H1 (cell line): ENCODE data around the gene ARPP21. TPM values are rescaled to one million over a fixed set of nuclear protein-coding genes. Genes with fewer than 3 reads are reported as not detected.

ENCODE experiments used
- CTCF ChIA-PET: fragments of 300-600 bp; sonication (Branson Sonifier 250); formaldehyde crosslinking; loops from one replicate; lab custom pipeline; 2021; ENCODE audit not compliant: partially characterized antibody; lab: Charles Lee
- POLR2A ChIA-PET: fragments of 300-600 bp; sonication (Branson Sonifier 250); formaldehyde crosslinking; loops from one replicate; lab custom pipeline; 2021; ENCODE audit warnings: inconsistent platforms; ENCODE audit not compliant: partially characterized antibody; lab: Charles Lee
- DNase-seq, 2 experiments: peaks; one replicate each; pipeline versions ENCODE4 v3.0.0 to v3.0.0-alpha.2; 2010 to 2022; ENCODE audit warnings: low spot score in 2 of 2, low read depth in 1 of 2, mixed read lengths in 1 of 2
- FAIRE-seq: peaks from 2 replicates; lab custom pipeline; 2011; peaks lifted over from hg19 to GRCh38; lab: Jason Lieb, UNC
- H2AFZ ChIP-seq: 2 replicates; pipeline ENCODE4 v1.8.1; 2012; ENCODE audit warnings: low read length, inconsistent platforms
- H2AK5ac ChIP-seq: 2 replicates; pipeline ENCODE4 v1.6.1; 2013; ENCODE audit warnings: low read depth, low read length
- H2BK120ac ChIP-seq: replicated peaks from 2 replicates; pipeline ENCODE3; 2013; ENCODE audit warnings: low read depth, low read length, inconsistent platforms
- H2BK12ac ChIP-seq: 2 replicates; pipeline ENCODE4 v1.6.1; 2013; ENCODE audit warnings: low read depth, low read length
- H2BK15ac ChIP-seq: 2 replicates; pipeline ENCODE4 v1.6.1; 2013; ENCODE audit warnings: low read length
- H2BK20ac ChIP-seq: 2 replicates; pipeline ENCODE4 v1.6.1; 2013; ENCODE audit warnings: low read length
- H2BK5ac ChIP-seq: 2 replicates; pipeline ENCODE4 v1.6.1; 2013; ENCODE audit warnings: low read depth, low read length
- H3K14ac ChIP-seq: 2 replicates; pipeline ENCODE4 v1.6.1; 2013; ENCODE audit warnings: inconsistent platforms; ENCODE audit not compliant: insufficient read length
- H3K18ac ChIP-seq: 2 replicates; pipeline ENCODE4 v1.6.1; 2013; ENCODE audit warnings: low read length; ENCODE audit errors: extremely low read depth
- H3K23ac ChIP-seq: 2 replicates; pipeline ENCODE4 v1.6.1; 2013; ENCODE audit warnings: inconsistent platforms; ENCODE audit not compliant: insufficient read length
- H3K23me2 ChIP-seq: 2 replicates; pipeline ENCODE4 v1.6.1; 2013; ENCODE audit warnings: low read depth, low read length
- H3K27ac ChIP-seq: 2 replicates; pipeline ENCODE4 v1.6.1; 2011; ENCODE audit warnings: low read depth, low read length, inconsistent platforms
- H3K27me3 ChIP-seq, 4 experiments: replicated peaks in 1 of 4; 1 replicate in 1 of 4; 2 replicates in 3 of 4; pipeline versions ENCODE4 v1.6.1 to v1.8.1; 2011 to 2013; ENCODE audit warnings: low read length in 3 of 4, mild to moderate bottlenecking in 3 of 4, inconsistent platforms in 2 of 4, mixed read lengths in 2 of 4, moderate library complexity in 1 of 4; ENCODE audit not compliant: control insufficient read depth in 3 of 4, insufficient read depth in 3 of 4; ENCODE audit errors: extremely low read depth in 1 of 4
- H3K36me3 ChIP-seq, 4 experiments: 2 replicates each; pipeline versions ENCODE4 v1.6.1 to v1.8.1; 2011 to 2013; ENCODE audit warnings: mild to moderate bottlenecking in 4 of 4, low read length in 3 of 4, moderate library complexity in 2 of 4, control low read depth in 1 of 4, inconsistent platforms in 1 of 4; ENCODE audit not compliant: insufficient read depth in 4 of 4, control insufficient read depth in 2 of 4
- H3K4ac ChIP-seq: replicated peaks from 2 replicates; pipeline ENCODE3; 2013; ENCODE audit warnings: low read length, low read depth, mixed read lengths, inconsistent platforms; ENCODE audit not compliant: insufficient read length
- H3K4me1 ChIP-seq, 4 experiments: replicated peaks in 1 of 4; 1 replicate in 1 of 4; 2 replicates in 3 of 4; pipeline versions ENCODE4 v1.6.1 to v1.8.1; 2011 to 2013; ENCODE audit warnings: low read length in 3 of 4, inconsistent platforms in 2 of 4, mixed read lengths in 1 of 4; ENCODE audit not compliant: insufficient read depth in 4 of 4, control insufficient read depth in 3 of 4
- H3K4me2 ChIP-seq, 2 experiments: 2 replicates each; pipeline versions ENCODE4 v1.6.1 to v1.8.1; 2011 to 2013; ENCODE audit warnings: low read depth in 2 of 2, low read length in 2 of 2, control low read depth in 1 of 2, inconsistent platforms in 1 of 2, mild to moderate bottlenecking in 1 of 2; ENCODE audit not compliant: insufficient read depth in 1 of 2
- H3K4me3 ChIP-seq, 4 experiments: fragments of 200-600, 300-600 bp in 1 of 4; sonication (generic), shearing (Covaris generic), sonication (Bioruptor Twin) in 1 of 4; 2 replicates each; pipeline versions ENCODE4 v1.5.1 to v1.8.1; 2011 to 2016; ENCODE audit warnings: low read length in 4 of 4, low read depth in 3 of 4, control low read depth in 2 of 4, inconsistent platforms in 2 of 4, mild to moderate bottlenecking in 2 of 4, mixed read lengths in 1 of 4, moderate library complexity in 1 of 4; ENCODE audit not compliant: insufficient read depth in 2 of 4; ENCODE audit errors: extremely low read depth in 1 of 4
- H3K56ac ChIP-seq: replicated peaks from 2 replicates; pipeline ENCODE3; 2013; ENCODE audit warnings: low read depth, mild to moderate bottlenecking, mixed read lengths, low read length, inconsistent platforms; ENCODE audit not compliant: insufficient read length
- H3K79me1 ChIP-seq: 2 replicates; pipeline ENCODE4 v1.6.1; 2013; ENCODE audit warnings: low read depth, low read length, control low read depth
- H3K79me2 ChIP-seq, 2 experiments: 2 replicates each; pipeline versions ENCODE4 v1.6.1 to v1.8.1; 2012 to 2013; ENCODE audit warnings: low read length in 2 of 2, mild to moderate bottlenecking in 2 of 2, inconsistent platforms in 1 of 2; ENCODE audit not compliant: insufficient read depth in 2 of 2, control insufficient read depth in 1 of 2
- H3K9ac ChIP-seq, 4 experiments: replicated peaks in 1 of 4; 1 replicate in 1 of 4; 2 replicates in 3 of 4; pipeline versions ENCODE4 v1.6.1 to v1.8.1; 2011 to 2013; ENCODE audit warnings: low read depth in 3 of 4, low read length in 3 of 4, control low read depth in 2 of 4, mild to moderate bottlenecking in 2 of 4, moderate library complexity in 2 of 4, inconsistent platforms in 1 of 4; ENCODE audit errors: extremely low read depth in 1 of 4
- H3K9me3 ChIP-seq, 2 experiments: 2 replicates each; pipeline versions ENCODE4 v1.6.1 to v1.8.1; 2012 to 2013; ENCODE audit warnings: mild to moderate bottlenecking in 2 of 2, moderate library complexity in 2 of 2, control low read depth in 1 of 2, inconsistent platforms in 1 of 2, low read depth in 1 of 2, low read length in 1 of 2, mixed read lengths in 1 of 2; ENCODE audit not compliant: insufficient read depth in 2 of 2
- H4K20me1 ChIP-seq, 2 experiments: replicated peaks in 1 of 2; 2 replicates each; pipeline versions ENCODE3 to v1.8.1; 2011 to 2013; ENCODE audit warnings: inconsistent platforms in 2 of 2, low read length in 2 of 2, mild to moderate bottlenecking in 1 of 2; ENCODE audit not compliant: insufficient read depth in 2 of 2, control insufficient read depth in 1 of 2
- H4K5ac ChIP-seq: 2 replicates; pipeline ENCODE4 v1.6.1; 2013; ENCODE audit warnings: low read length, low read depth, mixed read lengths, inconsistent platforms; ENCODE audit not compliant: insufficient read length
- H4K8ac ChIP-seq: 2 replicates; pipeline ENCODE4 v1.8.0; 2013; ENCODE audit warnings: mild to moderate bottlenecking, moderate library complexity, low read length, inconsistent platforms; ENCODE audit not compliant: insufficient read depth; ENCODE audit errors: extremely low read depth
- H4K91ac ChIP-seq: replicated peaks from 2 replicates; pipeline ENCODE3; 2013; ENCODE audit warnings: low read length, mixed read lengths, inconsistent platforms; ENCODE audit not compliant: insufficient read length
- BCL11A ChIP-seq, 2 experiments: IDR thresholded peaks; one replicate each; pipeline ENCODE4 v1.6.1; 2011; ENCODE audit warnings: low read depth in 2 of 2, low read length in 2 of 2, mild to moderate bottlenecking in 2 of 2
- CHD1 ChIP-seq: IDR thresholded peaks from 2 replicates; pipeline ENCODE4 v1.6.1; 2012; ENCODE audit warnings: low read depth, low read length, improper control_type of control experiment
- CHD2 ChIP-seq: IDR thresholded peaks from 2 replicates; pipeline ENCODE4 v1.6.1; 2012; ENCODE audit warnings: low read length, improper control_type of control experiment
- CREB1 ChIP-seq: IDR thresholded peaks from 2 replicates; pipeline ENCODE4 v1.6.1; 2012; ENCODE audit warnings: inconsistent platforms
- EP300 ChIP-seq, 2 experiments: IDR thresholded peaks; 1 replicate in 1 of 2; 2 replicates in 1 of 2; pipeline ENCODE4 v1.6.1; 2011 to 2012; ENCODE audit warnings: low read depth in 2 of 2, low read length in 2 of 2, mild to moderate bottlenecking in 2 of 2, borderline replicate concordance in 1 of 2, inconsistent platforms in 1 of 2, moderate library complexity in 1 of 2
- GTF2F1 ChIP-seq: IDR thresholded peaks from 2 replicates; pipeline ENCODE4 v1.6.1; 2012; ENCODE audit warnings: low read depth, low read length, improper control_type of control experiment, borderline replicate concordance
- NANOG ChIP-seq: IDR thresholded peaks from 2 replicates; pipeline ENCODE4 v1.6.1; 2011; ENCODE audit warnings: low read length, low read depth, mild to moderate bottlenecking, inconsistent platforms; ENCODE audit not compliant: insufficient read depth, poor library complexity, severe bottlenecking
- RAD21 ChIP-seq, 2 experiments: IDR thresholded peaks in 1 of 2; conservative IDR thresholded peaks in 1 of 2; 2 replicates each; pipeline ENCODE4 v1.6.1; 2011; ENCODE audit warnings: low read depth in 2 of 2, low read length in 2 of 2, improper control_type of control experiment in 1 of 2, inconsistent platforms in 1 of 2, mild to moderate bottlenecking in 1 of 2, moderate library complexity in 1 of 2
- RNF2 ChIP-seq: fragments of 200-900, 300-1000 bp; sonication (generic); IDR thresholded peaks from 2 replicates; pipeline ENCODE4 v1.7.1; 2016; ENCODE audit warnings: borderline replicate concordance, low read depth, mild to moderate bottlenecking, antibody characterized with exemption, low read length; ENCODE audit not compliant: poor library complexity, severe bottlenecking; ENCODE audit errors: missing control alignments
- SIX5 ChIP-seq: IDR thresholded peaks from 2 replicates; pipeline ENCODE4 v1.6.1; 2011; ENCODE audit warnings: mild to moderate bottlenecking, low read depth, low read length
- SP4 ChIP-seq: IDR thresholded peaks from 2 replicates; pipeline ENCODE4 v1.6.1; 2012; ENCODE audit warnings: low read length, inconsistent platforms
- TCF12 ChIP-seq: IDR thresholded peaks from 2 replicates; pipeline ENCODE4 v1.6.1; 2011; ENCODE audit warnings: low read depth, mild to moderate bottlenecking, low read length
- WGBS, 2 experiments: shearing (Covaris generic) in 1 of 2; methylation state at CpG; one replicate each; pipeline versions ENCODE4 v1.1.6 to v1.1.7; 2013 to 2015; ENCODE audit warnings: low lambda C conversion rate in 2 of 2, mixed read lengths in 2 of 2, inconsistent platforms in 1 of 2, low coverage in 1 of 2, missing lambda C conversion rate in 1 of 2; ENCODE audit not compliant: insufficient replicate concordance in 2 of 2, insufficient coverage in 1 of 2, insufficient read length in 1 of 2; ENCODE audit errors: extremely low coverage in 1 of 2, missing lambda C conversion rate in 1 of 2; 5-methylcytosine and 5-hydroxymethylcytosine counted together
- polyA plus RNA-seq, 7 experiments: library from polyadenylated mRNA; depleted of rRNA in 3 of 7; stranded (reverse) in 5 of 7; unstranded in 2 of 7; fragments of >200 nt in 5 of 7; fragments of 200-250 nt in 2 of 7; gene quantifications; 1 replicate in 5 of 7; 2 replicates in 1 of 7; 4 replicates in 1 of 7; pipeline versions ENCODE4 v1.2.1 to v1.2.3, GENCODE V29; 2011 to 2013; ENCODE audit warnings: missing spikeins in 2 of 7, mixed read lengths in 2 of 7
- total RNA-seq: library from RNA; stranded (reverse); fragmentation: NEBNext Ultra II Directional; extraction: Animal tissue kit (Norgen Biotek cat#: 25700); gene quantifications from 2 replicates; pipeline ENCODE4 v1.2.1, GENCODE V29; 2021
- TF ChIP-seq, protein P1 (sequence below): IDR thresholded peaks from 2 replicates; pipeline ENCODE4 v1.6.1; 2012; ENCODE audit warnings: low read length, inconsistent platforms

ARPP21 gene
- total and polyA plus RNA-seq, 2 of the 8 experiments (the other 6 are each of a cell fraction or from before 2014, with no cell fraction given), result not detected

DNA sequence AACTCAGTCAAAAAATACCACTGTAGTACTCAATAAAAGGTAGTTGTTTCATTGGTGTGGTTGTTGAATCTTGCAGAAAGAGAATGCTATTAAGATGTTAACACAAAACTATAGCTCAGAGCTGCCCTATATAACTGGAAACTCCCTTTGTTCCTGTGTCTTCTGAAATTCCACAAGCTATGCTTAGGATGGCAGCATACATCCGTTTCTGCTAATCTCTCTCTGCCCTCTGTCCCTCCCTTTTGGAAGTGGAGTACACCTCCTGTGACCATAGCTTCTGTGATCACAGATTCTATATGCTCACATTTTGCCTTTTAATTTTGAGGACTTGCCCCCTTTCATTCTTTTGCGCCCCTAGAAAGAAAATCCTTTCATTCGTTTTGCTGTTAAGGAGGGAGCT is 33.7 kb downstream of the ARPP21 start:
- Histone ChIP-seq H3K23me2 (no peaks in the 10 kb centered on the region), H2BK120ac (no peak overlapping the region), H3K4me2 (no peak overlapping the region), H3K79me1 (no peaks in the 10 kb centered on the region), H4K91ac (no peak overlapping the region), H3K14ac (no peak overlapping the region), H3K4ac (no peak overlapping the region), H2BK15ac (no peak overlapping the region), H3K4me1 (no peaks in the 10 kb centered on the region), H3K4me3 (no peak overlapping the region), H3K18ac (no peak overlapping the region), H4K20me1 (no peaks in the 10 kb centered on the region), H3K9me3 (no peaks in the 10 kb centered on the region), H2AK5ac (no peak overlapping the region), H2AFZ (no peak overlapping the region), H3K79me2 (no peaks in the 10 kb centered on the region), H3K27ac (no peak overlapping the region), H4K5ac (no peak overlapping the region), H2BK20ac (no peak overlapping the region), H3K56ac (no peak overlapping the region), H3K23ac (no peak overlapping the region), H4K8ac (no peak overlapping the region), H3K9ac (no peak overlapping the region), H2BK5ac (no peak overlapping the region), H2BK12ac (no peak overlapping the region), H3K27me3 (no peaks in the 10 kb centered on the region), H3K36me3 (no peaks in the 10 kb centered on the region)
- FAIRE-seq (no peak), DNase-seq (no peak)
- ChIA-PET CTCF (no interaction called here), POLR2A (no interaction called here)
- WGBS, 2 experiments, result 85% methylated on average over 3 of the region's 3 CpGs; no CpG with 5 or more reads in 1 of the 2 experiments
- TF ChIP-seq RNF2 (no peak), GTF2F1 (no peak), CHD1 (no peak), EP300 (IDR thresholded peaks at IDR 0.05; ENCODE audit: borderline replicate concordance in 1 of 2, low read depth in 2 of 2, low read length in 2 of 2) (no peak), TCF12 (no peak), CREB1 (no peak), SIX5 (no peak), NANOG (no peak), RAD21 (IDR thresholded peaks at IDR 0.05 in 1 of 2, conservative IDR thresholded peaks at IDR 0.05 in 1 of 2; ENCODE audit: low read depth in 2 of 2, low read length in 2 of 2) (no peak; a peak in 1 of 4 replicates), CHD2 (no peak), BCL11A (IDR thresholded peaks at IDR 0.05; ENCODE audit: low read depth in 2 of 2, low read length in 2 of 2) (no peak), SP4 (no peak)
- TF ChIP-seq, protein P1, sequence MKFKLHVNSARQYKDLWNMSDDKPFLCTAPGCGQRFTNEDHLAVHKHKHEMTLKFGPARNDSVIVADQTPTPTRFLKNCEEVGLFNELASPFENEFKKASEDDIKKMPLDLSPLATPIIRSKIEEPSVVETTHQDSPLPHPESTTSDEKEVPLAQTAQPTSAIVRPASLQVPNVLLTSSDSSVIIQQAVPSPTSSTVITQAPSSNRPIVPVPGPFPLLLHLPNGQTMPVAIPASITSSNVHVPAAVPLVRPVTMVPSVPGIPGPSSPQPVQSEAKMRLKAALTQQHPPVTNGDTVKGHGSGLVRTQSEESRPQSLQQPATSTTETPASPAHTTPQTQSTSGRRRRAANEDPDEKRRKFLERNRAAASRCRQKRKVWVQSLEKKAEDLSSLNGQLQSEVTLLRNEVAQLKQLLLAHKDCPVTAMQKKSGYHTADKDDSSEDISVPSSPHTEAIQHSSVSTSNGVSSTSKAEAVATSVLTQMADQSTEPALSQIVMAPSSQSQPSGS, result no peak
